Stimulated activated CD8-positive, alpha-beta memory T cell treated with anti-CD3 and anti-CD28 coated beads, Interleukin-7, amount 100 ng/mL, for 1 hour (primary cell): Measurements from ENCODE around the gene TCTN1.

Experiments used
- DNase-seq, 2 donors: peaks; one replicate each; pipeline ENCODE4 v3.0.0-alpha.2; 2020; ENCODE audit warnings: low read depth in 2 of 2

The TCTN1 gene

DNA sequence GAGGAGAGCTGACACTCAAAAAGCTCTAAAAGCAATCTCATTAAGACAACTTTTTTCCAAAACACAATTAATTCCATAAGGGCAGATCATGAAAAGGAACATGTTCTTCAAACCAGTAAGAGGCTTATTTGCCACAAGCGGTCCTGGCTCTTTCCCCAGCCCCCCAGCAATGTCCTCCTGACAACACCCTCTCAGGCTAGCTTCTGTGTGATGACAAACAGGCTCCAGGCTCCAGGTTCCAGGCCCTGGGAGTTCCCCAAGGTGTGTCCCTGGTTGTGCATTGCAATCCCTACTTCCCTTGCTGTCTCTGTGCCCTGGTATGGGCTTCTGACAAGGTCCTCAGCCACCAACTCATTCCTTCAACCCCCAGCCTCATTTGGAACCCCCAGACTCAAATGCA, 66.1 kb downstream of the TCTN1 start:
- DNase-seq, result no peak

DNA sequence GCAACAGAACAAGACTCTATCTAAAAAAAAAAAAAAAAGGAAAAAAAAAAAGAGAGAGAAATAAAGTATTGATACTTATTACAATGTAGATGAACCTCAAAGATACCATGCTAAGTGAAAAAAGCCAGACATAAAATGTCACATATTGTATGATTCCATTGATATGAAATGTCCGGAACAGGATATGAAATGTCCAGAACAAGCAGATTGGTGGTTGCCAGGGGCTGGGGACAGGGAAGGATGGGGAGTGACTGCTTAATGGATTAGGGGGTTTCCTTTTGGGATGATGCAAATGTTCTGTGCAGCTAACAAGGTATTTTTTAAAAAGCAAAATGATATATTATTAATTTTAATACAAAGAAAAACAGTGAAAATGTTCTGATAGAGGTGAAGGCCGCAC, 70.0 kb downstream of the TCTN1 start:
- no peak for DNase-seq

DNA sequence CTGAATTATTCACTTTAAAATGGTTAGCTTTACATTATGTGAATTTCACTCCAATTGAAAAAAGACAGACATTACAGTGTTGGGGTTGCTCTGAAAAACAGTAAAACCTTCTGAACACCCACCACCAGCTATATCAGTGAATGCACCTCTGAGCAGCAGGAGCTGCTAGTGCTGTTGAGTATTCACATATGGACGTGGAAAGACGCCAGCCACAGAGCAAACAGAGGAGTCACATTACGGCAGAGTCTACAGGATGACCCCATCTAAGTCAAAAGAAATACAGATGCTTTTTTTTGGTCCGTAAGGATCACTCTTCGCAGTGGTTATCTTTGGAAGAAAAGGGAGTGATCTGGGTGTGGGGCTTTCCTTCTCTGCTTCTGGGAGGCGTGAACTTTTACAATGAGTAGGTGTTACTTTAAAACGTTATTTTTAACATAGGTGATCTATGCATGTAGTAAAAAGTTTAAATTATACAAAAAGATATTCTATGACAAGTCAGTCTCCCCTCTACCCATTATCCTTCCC, 70.4 kb downstream of the TCTN1 start:
- no peak for DNase-seq

DNA sequence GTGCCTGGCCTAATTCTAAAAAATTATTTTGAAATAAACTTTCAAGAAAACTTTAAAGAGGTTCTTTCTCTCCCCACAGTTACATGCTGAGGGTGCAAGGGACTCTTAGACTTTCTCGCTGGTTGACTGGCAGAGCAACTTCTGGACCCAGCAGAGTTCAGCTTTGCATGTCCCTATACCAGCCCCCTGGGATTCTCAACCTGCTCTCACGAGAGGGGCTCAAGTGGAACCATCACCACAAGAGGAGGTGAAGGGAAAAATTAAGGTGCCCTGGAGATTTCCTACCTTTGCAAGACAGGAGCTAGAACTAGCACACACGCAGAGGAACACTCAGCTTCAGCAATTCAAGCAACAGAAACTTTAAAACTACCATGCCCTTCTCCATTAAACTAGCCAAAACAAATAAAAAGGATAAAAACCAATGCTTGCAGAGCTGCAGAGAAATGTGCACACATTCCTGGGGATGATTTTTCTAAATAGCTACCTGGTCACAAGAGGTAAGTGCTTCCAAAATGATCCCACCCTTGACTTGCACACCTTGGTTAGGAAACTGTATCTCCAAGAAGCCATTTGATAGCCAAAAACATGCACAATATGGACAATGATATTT, 72.5 kb downstream of the TCTN1 start:
- DNase-seq, result no peak

DNA sequence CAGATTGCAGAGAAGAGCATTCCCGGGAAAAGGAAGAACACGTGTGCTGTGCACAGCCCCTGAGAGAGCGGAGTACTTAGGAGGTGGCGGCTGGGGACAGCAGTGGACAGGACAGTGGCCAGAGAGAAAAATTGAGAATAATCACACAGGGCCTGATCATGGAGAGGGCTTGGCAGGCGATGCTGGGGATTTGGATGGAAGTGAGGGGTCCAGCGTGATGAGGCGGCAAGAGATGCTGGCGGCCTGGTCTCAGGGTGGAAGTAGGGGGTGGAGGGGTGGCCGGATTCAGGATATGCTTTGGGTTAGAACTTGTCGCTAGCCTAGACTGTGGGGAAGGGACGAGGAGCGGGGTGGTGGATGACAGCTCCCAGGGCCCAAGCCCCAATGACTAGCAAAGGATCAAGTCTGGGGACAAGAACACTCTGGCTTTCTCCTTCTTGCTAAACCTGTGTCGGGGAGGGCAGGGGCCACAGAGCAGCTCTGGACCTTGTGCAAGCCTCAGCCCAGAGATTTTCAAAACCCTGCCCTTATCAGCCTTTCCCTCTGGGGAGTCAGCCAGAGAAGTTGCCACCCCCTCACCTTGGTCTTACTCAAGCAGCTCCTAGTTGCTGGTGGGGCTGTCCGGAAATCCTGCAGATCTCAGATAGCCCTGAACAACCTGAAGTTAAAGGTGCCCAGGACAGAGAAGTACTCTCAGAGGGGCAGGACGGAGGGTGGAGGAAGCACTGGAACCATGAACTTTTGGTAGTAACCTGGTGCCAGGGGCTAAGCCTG, 73.7 kb downstream of the TCTN1 start:
- DNase-seq, result no peak

DNA sequence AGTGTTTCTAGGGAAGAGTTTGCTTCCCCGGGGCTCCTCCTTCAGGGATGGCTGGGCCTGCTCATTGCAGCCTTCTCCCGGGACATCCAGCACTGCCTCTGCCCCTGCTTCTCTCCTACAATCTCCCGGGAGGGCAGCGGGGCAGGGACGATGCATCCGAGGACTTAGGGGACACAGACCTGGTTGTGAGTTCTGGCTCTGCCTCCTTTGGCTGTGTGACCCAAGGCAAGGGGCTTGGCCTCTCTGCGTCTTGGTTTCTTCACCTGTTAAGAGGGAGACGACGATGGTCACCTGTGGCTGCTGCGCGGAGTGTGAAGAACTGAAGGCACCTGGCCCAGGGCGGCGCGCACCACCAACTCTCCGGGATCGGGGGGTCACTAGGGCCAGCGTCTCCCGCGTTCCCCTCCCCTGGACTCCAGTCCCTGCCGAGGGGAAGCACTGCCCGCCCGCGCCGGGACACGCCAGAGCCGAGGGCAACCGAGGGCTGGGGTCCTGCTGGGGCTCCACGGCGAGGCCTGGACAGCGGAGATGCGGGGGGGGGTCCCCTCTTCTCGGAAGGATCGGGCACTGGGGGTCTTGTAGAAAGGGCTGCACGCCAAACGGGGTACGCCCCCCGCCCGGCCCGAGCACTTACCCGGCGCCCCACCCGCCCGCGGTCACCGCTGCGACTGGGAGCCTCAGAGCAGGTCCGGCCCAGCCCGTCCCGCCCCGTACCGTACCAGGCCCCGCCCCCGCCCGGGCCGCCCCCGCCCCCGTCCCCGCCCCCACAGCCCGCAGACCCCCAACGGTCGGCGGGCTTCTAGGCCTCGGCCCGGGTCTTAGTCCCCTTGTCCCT, 74.7 kb downstream of the TCTN1 start, which contains the start of gene HVCN1:
HVCN1 (minus strand) TSS at position 670 of the 835 bp plus-strand sequence. CDS start 5,870 bp downstream, outside the sequence.
- no peak for DNase-seq

DNA sequence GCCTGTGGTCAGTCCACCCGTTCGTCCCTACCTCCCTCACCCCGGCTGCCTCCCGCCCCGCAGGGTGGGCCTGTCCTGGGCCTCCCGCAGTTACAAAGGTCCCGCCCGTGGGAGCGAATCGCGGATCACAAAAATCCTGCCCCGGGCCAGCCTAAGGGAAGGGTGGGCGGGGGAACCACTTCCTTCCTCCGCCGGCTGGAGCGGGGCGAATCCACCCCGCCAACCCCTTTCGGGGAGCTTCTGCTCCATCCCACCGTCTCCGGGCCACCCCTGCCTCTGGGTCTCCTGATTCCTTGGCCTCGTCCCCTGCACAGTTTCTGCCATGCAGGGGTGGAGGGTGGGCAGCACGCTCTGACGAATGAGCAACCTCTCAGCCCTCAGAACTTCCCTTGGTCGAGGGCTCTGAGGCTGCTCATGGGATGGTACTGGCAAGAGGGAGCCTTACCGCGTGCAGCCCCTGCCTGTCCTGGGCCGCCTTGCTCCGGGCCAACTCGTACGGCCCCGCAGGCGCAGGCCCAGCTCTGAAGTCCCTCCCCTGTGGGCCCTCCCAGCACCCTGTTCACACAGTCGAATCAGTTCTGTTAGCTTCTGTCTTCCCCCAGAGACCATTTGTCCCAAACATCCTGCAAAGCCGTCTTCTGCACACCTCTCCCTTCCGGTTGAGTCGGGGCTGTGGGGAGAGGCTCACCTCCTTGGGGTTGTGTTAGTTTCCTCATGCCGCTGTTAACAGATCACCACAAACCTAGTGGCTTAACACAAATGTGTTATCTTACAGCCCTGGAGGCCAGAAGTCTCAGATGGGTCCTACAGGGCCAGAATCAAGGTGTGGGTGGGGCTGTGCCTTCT, 75.6 kb downstream of the TCTN1 start:
- DNase-seq, result no peak

DNA sequence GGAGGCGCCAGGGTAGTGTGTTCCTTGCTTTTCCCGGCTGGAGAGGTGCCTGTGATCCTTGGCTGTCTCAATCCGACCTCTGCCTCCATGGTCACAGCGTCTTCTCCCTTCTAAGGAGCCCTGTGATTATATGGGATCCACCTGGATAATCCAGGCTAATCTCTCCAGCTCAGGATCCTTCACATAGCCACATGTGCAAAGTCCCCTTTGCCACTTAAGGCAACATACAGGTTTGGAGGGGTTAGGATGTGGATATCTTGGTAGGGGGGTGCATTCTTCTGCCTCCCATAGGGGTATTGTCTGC, 76.2 kb downstream of the TCTN1 start:
- DNase-seq, result no peak

DNA sequence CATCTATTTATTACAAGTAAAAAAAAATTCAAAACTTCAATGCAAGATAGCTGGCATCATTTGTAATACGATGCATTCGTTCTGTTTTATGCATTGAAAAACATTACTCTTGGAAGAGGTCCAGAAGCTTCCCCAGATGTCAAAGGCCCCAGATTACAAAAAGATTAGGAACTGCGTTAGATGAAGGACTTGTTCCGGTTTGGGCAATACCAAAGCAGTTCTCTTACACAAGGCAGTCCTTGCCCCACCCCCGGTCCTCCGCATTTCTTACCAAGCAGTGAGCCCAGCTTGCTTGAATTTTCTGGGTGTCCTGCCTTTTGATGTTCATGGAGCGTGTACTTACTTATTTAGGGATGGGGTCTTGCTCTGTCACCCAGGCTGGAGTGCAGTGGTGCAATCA, 79.8 kb downstream of the TCTN1 start:
- no peak for DNase-seq

DNA sequence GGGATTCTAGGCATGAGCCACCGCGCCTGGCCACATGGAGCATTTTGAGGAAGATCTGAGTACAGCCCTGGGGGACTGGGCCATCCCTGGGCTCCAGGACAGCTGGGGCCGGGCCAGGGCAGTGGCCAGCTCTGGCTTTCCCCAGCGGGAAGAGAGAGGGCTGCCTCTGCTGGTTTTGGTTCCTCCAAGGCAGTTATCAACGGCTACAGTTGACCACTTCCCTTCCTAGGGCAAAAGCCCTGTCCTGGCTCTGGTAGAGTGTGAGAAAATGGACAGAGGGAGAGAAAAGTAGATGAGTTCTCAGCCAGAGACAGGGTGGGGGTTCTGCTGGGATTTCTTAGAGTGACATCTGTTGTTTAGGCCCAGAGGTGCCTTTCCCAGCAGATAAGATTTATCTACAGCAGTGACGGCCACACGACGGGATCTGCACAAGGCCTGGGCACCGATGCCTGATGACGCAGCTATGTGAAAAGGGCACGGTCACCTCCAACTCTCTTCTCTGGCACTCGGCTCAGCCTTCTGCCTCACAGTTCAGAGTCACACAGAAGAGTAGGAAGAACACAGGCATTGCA, 80.5 kb downstream of the TCTN1 start:
- DNase-seq, result no peak

DNA sequence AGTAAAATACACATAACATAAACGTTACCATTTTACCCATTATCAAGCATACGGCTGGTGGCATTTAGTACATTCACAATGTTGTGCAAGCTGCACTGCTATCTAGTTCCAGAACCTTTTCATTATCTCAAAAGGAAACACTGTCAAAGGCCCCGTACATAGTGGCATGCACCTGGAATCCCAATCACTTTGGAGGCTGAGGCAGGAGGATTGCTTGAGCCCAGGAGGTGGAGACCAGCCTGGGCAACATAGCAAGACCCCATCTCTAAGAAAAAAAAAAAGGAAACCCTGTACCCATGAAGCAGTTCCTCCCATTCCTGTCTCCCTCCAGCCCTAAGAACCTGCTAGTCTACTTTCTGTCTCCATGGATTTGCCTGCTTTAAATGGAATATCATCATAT, 82.4 kb downstream of the TCTN1 start:
- DNase-seq, result no peak

DNA sequence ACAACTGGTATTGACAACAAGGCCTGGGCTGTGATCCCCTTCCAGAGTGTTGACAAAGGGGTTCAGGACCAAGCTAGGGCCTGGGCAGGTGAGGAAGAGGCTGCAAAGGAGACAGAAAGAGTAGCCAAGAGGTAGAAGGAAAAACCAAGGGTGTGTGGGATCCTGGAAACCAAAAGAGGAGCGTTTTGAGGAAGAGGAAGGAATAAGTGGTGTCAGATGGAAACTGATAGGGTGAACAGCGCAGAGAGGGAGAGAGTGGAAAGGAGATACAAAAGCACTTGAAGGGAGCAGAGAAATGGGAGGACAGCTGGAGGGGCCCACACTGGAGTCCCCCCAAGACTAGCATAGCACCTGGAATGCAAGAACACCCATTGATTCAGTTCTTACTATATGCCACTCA, 83.3 kb downstream of the TCTN1 start:
- no peak for DNase-seq

DNA sequence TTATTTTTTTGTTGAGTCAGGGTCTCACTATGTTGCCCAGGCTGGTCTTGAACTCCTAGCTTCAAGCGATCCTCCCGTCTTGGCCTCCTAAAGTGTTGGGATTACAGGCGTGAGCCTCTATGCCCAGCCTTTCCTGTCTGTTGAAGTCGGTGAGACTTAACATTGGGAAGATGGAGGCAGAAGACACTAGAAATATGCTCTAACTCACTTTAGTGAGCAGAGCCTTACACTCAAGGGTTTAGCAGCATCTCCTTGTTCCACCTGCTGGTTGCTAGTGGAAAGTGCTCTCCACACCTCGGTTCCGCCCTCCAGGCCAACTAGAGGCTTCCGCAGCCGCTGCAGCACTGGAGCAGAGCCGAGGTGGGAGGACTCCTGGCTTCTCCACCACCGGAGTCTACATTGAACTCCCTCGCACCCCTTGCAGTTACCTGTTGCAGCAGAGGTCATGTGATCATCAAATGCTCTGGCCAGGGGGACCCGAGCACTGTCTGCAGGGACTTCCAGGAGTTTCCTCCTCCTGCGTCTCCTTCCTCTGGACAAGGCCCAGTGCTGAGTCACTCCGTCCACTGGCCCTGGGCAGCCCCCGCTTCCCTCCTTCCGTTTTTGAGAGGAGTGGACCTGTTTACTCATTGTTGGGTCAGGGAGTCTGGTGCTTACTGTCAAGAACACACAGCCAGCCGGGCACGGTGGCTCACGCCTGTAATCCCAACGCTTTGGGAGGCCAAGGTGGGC, 84.4 kb downstream of the TCTN1 start:
- peak; percentile 40 to 53 for DNase-seq
